Measurements from ENCODE around the gene VAMP8. TPM values are rescaled to one million over a fixed set of nuclear protein-coding genes. Genes with fewer than 3 reads are reported as not detected.
"Not testable (repeated sequence)": the region's sequence is repeated elsewhere in the genome, so short reads cannot be mapped to it uniquely, and the experiment has no call there.

VAMP8 gene
- total RNA-seq, 1 donor from 2014 or later, result 47.0 TPM

DNA sequence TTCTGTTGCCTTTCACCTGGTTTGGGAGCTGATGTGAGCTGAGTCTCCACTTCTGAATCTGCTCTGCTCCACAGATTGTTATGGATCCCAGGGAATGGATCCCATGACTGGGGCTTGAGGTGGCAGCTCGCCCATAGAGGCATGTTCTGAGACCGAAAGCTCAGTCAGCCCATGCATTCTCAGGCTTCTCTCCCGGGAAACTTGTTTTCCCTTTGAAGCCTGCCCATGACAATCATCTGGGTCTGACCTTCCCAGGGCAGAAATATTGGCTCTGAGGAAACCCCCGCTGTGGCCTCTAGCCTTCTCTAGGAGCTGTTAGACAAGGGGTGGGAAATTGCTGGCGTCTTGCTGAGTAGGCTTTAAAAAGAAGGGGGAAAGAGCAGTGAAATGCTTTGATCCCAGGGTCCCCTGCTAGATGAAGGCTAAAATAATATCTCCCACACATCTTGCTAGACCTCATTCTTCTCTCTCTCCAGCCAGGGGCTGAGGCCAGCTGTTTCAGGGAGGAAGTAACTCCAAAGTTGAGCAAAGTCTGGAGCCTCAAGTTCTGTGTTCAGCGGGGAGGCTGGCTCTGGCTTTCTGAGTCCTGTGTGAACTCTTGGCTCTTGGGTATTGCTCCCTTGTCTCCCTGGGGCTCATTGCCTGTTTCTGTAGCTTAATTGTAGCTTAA is 2.0 kb downstream of the VAMP8 start:
- no peak for DNase-seq (ENCODE audit: low read depth)

DNA sequence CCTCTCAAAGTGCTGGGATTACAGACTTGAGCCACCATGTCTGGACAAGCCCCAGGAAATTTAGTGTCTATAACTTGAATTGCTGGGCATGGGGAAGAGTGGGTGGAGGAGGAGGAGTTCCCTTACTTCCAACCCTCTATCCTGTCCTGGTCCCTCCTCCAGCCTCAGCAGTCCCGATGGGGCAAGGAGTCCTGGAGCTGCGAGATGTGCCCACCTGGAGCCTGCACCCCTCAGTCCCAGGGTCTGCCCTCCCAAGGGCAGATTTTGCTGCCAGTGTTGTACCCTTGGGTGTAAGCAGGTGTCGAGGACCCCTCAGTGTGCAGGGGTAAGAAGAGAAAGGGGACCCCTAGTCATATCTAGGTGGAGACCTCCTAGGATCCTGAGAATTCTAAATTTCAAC is 2.8 kb downstream of the VAMP8 start:
- no peak for DNase-seq (ENCODE audit: low read depth)

DNA sequence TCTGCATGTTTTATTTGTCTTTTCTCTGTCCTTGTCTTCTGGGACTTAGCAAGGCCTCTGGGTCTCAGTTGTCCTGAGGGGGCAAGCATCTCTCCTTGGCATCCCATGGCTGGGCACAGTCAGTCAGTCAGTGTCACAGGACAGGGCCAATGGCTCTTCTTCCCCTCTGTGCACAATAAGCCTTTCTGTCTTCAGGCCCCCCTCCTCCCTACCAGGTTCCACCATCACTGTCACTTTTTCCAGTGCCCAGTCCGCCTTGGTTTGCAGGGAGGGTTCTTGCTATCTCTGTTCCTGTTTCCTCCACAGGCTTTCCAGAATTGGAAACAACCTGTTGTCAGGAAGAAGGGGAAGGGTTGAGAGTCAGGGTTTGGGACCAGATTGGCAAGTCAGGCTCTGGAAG is 5.1 kb downstream of the VAMP8 start:
- DNase-seq (ENCODE audit: low read depth), result no peak

DNA sequence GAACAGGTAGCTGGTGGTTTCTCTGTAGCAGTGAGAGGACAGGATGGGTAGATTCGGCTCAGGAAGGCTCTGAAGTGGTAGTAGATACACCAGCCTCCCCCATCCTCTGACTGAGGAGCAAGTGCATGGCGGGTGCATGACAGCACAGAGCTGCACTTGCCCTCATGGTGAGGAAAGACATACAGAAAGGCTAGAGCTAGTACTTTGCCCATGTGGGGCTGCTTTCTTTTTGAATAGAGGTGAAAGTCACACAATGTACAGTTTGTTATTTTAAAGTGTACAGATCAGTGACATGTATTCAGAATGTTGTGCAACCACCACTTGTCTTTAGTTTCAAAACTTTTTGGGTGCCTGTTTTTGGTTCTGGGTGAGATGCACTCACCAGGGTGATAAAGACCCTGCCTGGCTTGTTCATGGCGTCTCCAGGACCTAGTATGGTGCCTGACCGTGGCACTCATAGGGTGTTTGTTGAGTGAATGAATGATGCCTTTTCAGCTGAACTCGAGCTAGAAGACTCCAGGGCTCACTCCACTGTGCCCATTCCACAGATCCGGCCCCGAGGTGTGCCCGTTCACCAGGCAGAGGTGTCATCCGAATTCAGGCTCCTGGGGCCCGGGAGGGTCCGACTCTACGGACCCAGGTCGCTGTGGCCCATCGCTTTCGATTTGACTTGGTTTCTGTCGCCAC is 6.4 kb downstream of the VAMP8 start:
- DNase-seq (ENCODE audit: low read depth), result no peak

DNA sequence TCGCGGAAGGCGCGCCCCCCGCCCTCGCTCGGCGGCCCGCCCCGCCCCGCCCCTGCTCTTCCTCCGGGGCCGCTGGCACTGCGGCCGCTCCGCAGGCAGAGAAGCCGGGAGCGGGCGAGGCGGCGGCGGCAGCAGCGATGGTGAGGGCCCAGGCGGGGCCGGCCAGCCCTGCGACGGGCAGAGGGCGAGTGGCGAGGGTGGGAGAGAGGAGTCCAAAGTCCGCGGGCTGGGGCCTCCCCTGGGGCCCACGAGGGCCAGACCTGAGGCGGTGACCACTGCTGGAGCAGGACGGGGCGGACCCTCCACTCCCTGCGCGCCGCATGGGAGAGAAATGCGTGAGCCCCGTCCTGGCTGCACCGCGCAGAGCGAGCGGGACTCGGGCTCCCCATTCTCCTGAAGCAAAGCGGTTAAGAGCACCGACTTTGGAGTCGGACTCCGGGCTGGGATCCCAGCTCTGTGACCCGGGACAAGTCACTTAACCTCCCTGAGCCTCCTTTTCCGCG is 7.0 kb downstream of the VAMP8 start, which contains the start of gene VAMP5:
Gene VAMP5 (plus strand): TSS at position 78 of the 503 bp plus-strand sequence. CDS start 60 bp downstream, at position 138.
- no peak for DNase-seq (ENCODE audit: low read depth)

DNA sequence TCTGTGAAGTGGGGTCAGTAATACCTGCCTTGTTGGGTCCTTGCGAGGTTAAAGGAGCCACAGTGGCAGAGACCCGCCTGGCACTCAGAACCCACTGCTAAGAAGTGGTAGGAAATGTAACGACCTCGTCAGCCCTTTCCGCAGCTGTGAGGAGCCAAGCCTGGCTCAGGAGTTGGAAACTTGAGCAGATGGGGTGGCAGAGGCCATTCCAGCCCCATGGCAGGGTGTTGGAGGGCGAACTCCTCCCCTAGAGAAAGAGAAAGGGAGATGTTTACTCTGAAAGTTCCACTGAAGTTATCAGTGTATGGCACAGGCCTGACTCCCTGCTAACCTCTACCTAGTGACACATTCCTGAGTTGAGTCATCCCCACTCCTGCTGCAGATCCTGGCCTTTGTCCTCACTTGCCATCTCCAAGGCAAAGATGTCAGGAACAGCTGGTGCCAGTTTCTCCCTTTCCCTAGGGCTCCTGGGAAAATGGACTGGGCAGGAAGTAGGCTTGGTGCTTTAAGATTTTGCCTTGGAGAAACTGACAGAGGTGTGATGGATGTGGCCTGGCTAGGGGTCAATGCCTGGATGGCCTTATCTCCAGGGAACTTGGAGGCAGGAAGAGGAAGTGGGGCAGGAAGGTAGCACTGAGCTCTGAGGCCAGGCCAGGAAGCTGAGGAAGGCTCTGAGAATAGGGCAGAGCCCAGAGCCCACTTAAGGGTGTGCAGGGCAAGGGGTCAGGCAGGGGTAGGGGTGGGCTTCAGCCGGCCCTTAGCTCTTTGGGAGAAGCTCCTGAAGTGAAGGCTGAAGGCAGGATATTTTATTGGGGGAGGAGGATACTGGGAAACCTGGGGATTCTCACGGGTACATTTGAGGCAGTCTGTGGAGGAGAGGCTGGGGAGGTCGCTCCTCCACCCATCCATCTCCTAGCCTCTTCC is 7.7 kb downstream of the VAMP8 start:
- peak; percentile 81 for DNase-seq (ENCODE audit: low read depth)

DNA sequence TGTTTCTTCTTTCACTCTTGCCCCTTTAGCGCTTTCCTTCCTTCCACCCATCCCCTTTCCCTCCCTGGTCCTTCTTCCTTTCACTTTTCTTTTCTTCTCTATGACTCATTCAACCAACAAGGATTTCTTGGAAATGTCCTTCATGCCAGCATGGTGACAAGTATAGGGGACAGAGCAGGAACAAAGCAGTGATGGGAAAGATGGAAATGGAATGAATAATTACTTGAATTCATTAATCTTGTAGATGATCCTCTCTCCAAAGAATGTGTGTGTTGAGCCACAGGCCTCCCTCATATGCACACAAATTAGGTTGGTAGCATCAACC is 8.4 kb downstream of the VAMP8 start:
- peak; percentile 57 for DNase-seq (ENCODE audit: low read depth)

DNA sequence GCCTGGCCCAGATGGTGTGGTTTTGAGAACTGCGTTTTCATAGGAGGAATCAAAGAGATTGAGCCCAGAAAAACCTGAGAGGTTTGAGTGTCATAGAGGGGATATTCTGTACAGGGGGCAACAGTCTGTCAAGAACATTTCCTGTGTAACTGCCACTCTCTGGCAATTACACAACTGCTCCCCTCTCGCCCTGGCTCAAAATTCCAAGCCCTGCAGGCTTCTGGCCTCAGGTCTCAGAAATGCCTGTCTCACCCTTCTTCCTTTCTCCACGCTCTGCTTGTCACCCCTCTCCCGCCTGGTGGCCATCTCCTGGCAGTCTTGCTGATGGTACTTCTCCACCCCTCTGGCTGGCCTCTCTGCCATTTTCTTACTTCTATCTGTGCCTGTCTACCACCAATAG is 10.8 kb downstream of the VAMP8 start:
- no peak for DNase-seq (ENCODE audit: low read depth)

DNA sequence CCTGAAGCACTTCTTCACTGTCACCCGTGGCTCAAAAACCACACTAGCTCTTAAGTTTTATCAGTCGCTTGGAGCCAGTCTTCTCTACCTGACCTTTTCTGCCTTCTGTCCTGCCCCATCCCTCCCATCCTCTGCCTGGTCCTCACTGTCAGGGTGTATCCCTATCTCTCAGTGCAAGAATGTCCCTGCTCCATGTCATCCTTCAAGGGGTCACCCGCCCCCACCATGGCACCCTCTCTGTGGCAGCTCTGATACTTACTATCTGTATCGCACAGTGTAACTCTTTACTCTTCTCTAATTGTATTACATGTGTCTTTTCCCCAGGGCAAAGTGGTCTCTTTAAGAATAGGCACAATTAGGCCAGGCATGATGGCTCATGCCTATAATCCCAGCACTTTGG is 11.3 kb downstream of the VAMP8 start:
- no peak for DNase-seq (ENCODE audit: low read depth)

DNA sequence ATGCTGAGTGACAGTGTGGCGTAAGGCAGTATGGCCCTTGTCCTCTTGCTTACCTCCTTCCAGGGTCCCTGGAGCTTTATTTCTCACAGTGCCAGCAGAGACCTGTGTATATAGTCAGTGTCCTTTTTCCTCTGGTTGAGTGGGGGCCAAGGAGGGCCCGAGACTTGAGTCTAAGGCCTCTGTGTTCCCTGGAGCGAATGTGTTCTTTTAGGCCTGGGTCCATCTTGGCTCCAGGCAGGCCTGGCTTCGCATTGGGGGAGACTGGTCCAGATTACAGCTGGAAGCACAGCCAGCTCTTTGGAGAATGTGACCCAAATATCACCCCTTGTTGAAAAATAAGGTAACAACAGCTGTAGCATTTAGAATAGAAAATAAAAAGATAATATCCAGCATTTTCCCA is 11.8 kb downstream of the VAMP8 start:
- DNase-seq (ENCODE audit: low read depth), result no peak

DNA sequence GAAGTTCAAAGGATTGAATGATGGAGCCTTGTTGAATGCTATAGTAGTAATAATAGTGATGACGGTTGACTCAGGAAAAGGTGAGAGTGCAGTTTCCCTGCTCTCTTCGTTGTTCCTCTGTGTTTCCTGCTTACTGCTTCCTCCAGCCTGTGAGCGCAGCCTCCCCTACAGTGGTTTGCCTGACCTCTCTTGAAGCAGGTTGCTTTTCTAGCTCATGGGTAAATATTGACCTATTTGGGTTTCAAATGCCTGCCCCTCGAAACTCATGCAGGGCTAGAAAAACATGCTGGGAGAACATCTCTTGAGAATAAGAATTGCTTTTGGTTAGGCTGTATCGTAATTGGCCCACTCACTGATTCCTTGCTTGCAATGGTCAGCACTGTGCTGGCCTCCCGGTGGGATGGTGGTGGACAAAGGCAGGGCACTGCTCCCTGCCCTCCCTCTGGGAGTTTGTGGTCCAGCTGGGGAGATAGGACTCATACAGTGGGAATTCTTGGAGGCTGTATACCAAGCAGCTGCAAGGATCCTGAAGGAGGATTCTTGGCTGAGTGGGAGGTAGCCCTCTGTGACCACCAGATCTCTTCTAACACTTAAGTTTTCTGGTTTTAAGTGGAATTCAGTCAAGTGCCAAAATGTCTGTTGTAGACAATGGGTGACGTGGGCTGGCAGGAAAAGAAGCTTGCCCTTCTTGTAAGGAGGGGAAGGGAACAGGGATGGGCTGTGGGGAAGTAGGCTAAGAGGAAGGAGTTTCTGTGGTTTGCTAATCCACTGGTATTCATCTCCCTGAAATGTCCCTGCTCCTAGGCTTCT is 12.8 kb downstream of the VAMP8 start:
- DNase-seq (ENCODE audit: low read depth), result peak; percentile 89

DNA sequence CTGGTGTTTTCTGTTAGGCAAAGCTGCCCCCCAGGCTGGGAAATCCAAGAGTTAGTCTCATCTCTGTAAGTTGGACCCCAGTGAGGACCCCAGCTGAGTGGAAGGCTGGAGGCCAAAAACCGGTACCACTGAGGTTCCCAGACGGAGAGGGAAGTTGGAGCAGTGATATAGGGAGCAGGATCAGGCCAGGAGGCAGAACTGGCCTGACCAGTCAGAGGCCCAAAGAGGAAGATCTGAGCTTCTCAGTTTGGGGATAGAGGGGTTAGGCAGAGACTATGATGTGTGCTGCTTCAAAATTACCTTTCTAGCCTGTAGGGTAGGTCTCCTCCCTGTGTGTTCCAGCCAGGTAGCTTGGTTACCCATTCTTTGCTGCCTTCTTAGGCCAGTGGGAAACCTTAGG is 13.6 kb downstream of the VAMP8 start:
- DNase-seq (ENCODE audit: low read depth), result no peak

DNA sequence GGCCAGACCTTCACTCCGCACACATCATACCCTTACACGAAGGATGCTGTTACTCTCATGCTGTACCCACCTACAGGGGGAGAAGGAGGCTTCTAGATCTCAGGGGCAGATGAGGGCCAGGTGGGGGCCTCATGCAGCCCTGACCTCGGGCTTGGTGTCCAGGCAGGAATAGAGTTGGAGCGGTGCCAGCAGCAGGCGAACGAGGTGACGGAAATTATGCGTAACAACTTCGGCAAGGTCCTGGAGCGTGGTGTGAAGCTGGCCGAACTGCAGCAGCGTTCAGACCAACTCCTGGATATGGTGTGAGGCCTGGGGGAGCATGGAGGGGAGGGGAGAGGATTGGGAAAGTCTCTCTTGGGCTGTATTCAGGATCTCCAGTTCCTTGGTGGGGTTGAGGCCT is 14.2 kb downstream of the VAMP8 start:
- no peak for DNase-seq (ENCODE audit: low read depth)

DNA sequence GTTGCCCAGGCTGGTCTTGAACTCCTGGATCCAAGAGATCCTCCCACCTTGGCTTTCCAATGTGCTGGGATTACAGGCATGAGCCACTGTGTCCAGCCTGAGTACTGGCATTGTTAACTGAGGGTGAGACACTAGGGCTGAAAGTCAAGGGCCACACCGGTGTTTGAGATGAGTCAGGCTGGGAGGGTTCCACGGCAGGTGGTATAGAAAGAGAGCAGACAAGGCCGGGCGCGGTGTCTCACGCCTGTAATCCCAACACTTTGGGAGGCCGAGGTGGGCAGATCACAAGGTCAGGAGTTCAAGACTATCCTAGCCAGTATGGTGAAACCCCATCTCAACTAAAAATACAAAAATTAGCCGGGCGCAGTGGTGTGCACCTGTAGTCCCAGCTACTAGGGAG is 14.9 kb downstream of the VAMP8 start:
- DNase-seq (ENCODE audit: low read depth), result not testable (repeated sequence)

DNA sequence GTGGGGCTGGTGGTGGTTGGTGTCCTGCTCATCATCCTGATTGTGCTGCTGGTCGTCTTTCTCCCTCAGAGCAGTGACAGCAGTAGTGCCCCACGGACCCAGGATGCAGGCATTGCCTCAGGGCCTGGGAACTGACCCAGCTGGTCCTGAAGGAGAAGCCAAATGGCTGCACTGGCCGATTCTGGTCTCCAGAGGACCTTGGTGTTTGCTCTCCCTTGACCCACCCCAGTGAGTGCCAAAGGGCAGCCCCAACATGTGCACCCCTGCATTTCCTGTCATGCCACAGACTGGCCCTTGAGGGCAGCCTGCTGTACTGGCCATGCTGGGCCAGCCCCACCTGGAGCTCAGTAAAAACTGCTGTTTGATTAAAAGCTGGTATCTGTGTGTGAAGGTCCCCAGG is 15.6 kb downstream of the VAMP8 start:
- no peak for DNase-seq (ENCODE audit: low read depth)

DNA sequence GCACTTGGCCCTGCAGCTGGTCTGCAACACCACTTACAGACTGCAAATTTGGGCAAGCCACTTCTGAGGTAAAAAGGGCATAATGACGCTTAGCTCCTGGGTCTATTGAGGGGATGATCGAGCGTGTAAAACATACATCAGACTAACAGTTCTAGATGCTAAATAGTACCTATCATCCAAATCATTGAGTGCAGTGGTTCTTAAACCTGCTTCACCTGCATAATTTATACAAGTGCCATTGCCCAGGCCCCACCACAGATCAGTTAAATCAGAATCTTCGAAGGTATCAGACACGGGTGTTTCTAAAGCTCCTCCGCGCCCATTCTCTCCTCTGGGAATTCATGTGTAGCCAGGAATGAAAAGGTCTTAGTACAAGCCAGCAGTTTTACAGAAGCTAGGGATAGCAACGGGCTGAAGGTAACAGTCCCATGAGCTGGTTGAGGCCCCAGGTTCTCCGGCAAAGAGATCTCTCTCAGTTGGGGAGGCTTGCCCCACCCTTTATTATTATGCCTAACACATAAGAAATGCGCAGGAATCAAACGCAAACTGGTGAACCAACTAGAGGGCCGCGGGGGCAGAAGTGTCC is 17.4 kb downstream of the VAMP8 start:
- no peak for DNase-seq (ENCODE audit: low read depth)

DNA sequence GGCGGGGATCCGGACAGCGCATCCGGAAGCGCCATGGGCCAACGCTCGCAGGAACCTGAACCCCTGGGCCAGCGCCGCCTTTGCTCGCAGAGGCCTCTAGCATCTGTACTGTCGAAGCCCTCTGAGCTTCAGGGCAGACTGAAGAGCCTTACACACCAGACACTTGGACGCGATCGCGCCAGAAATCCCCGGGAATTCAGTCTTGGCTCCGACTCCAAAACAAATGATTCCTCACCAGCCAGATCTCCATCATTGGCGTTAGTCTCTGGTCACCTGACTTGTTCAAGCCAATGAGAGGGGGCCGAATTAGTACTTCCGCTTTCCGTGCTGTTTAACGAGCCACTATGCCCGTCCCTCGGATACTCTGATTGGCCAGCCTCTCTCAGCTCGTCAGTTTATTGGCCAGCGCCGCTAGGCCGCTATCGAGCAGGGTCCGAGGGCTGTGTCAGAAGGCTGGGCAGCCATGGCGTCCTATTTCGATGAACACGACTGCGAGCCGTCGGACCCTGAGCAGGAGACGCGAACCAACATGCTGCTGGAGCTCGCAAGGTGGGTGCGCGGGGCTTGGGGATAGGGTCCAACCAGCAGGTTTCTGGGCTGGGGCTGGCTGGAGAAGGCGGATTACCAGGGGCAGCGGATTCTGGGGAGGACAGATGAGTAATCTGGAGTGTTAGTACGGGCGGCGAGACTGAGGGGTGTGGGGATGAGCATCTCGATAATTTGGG is 18.1 kb downstream of the VAMP8 start, which contains the start of gene RNF181:
Gene RNF181 (plus strand): TSS at position 445 of the 725 bp plus-strand sequence. CDS start 19 bp downstream, at position 464.
- DNase-seq (ENCODE audit: low read depth), result peak; percentile 98

DNA sequence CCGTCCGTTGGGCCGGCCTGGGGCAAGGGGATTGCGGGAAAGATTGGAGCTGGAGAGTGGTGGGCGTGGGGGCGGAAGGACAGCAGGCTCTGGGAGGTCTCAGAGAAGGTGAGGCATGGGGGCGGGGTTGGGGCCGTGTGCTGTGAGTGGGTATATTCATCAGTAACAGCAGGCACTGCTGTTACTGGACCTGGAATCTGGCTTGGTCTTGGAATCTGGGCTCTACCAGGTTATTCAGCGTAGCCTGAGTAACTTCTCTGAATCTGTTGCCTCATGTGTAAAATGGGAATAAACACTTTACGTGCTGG is 18.6 kb downstream of the VAMP8 start:
- no peak for DNase-seq (ENCODE audit: low read depth)

DNA sequence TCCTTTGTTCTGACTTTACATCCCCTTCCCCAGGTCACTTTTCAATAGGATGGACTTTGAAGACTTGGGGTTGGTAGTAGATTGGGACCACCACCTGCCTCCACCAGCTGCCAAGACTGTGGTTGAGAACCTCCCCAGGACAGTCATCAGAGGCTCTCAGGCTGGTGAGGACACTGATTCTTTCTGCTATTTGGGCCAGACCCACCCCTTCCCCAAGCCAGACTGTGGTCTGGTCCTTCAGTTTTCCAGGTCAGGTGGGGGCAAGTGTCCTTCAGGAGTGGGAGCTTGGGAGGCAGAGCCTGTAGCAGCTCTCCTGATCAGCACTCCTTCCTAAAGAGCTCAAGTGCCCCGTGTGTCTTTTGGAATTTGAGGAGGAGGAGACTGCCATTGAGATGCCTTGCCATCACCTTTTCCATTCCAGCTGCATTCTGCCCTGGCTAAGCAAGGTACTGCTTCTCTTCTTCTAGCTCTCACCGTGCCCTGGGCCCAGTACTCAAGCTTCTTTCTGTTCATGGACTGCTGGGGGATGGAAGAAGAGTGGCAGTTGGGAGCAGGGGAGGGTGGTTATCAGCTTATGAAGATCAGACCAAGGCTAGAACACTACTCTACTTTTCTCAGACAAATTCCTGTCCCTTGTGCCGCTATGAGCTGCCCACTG is 19.2 kb downstream of the VAMP8 start:
- no peak for DNase-seq (ENCODE audit: low read depth)

DNA sequence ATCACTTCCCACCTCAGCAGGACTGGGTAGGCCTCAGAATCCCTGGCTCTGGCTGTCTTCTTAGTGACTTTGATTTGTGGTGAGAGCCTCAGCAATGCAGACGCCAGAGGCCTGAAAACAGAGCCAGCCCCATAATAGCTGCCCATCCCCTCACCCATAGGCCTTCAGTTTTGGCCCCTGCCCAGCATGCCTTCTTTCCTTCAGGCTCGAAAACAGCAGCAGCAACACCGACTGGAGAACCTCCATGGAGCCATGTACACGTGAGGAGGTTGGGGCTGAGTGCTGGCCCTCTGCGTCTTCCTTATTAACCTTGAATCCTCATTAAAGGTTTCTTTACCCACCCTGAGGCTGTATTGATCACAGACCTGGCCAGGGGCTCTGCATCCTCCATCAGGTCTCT is 19.9 kb downstream of the VAMP8 start:
- no peak for DNase-seq (ENCODE audit: low read depth)
